Uterus (tissue), 4 donors: ENCODE results near the gene OAT. TPM values are rescaled to one million over a fixed set of nuclear protein-coding genes. Genes with fewer than 3 reads are reported as not detected.

Experiments used
- DNase-seq, 2 donors: peaks; one replicate each; pipeline ENCODE4 v3.0.0-alpha.2; 2019 to 2020
- H3K27ac ChIP-seq, 2 donors: fragments of 200-600 bp; sonication (generic); 1 replicate in 1 of 2; 2 replicates in 1 of 2; pipeline ENCODE4 v1.5.1; 2016 to 2018
- H3K27me3 ChIP-seq, 2 donors: fragments of 200-600 bp; sonication (generic); one replicate each; pipeline ENCODE4 v1.5.1; 2018 to 2019; ENCODE audit warnings: control low read depth in 1 of 2
- H3K36me3 ChIP-seq, 2 donors: fragments of 200-600 bp; sonication (generic); one replicate each; pipeline ENCODE4 v1.5.1; 2019; ENCODE audit warnings: control low read depth in 1 of 2
- H3K4me1 ChIP-seq, 2 donors: fragments of 200-600 bp; sonication (generic); one replicate each; pipeline ENCODE4 v1.5.1; 2018 to 2019; ENCODE audit warnings: control low read depth in 1 of 2
- H3K4me3 ChIP-seq, 2 donors: fragments of 200-600 bp; sonication (generic); 1 replicate in 1 of 2; 2 replicates in 1 of 2; pipeline ENCODE4 v1.5.1; 2018 to 2019; ENCODE audit warnings: mild to moderate bottlenecking in 1 of 2
- H3K9me3 ChIP-seq, 2 donors: fragments of 200-600 bp; sonication (generic); one replicate each; pipeline ENCODE4 v1.5.1; 2019; ENCODE audit warnings: control low read depth in 1 of 2
- POLR2A ChIP-seq, 2 donors: fragments of 450-650 bp; IDR thresholded peaks; one replicate each; pipeline ENCODE4 v1.6.1; 2016; ENCODE audit warnings: antibody characterized with exemption in 2 of 2, mild to moderate bottlenecking in 1 of 2, moderate library complexity in 1 of 2
- intact Hi-C: fragments of 100-400 bp; cut with DNase I; formaldehyde crosslinking; loops from one replicate; pipeline ENCODE4 v1.15.1; 2023; ENCODE audit warnings: low total_unique reads
- total RNA-seq, 4 donors: library from RNA; depleted of rRNA in 3 of 4; stranded (reverse); fragments of >200 nt in 3 of 4; gene quantifications; one replicate each; pipeline versions ENCODE4 v1.1.0 to v1.2.4, GENCODE V29; 2014 to 2023
- TF ChIP-seq, protein P1 (sequence below), 4 experiments: fragments of 200-600 bp in 2 of 4; fragments of 450-650 bp in 2 of 4; sonication (generic) in 2 of 4; IDR thresholded peaks; one replicate each; pipeline ENCODE4 v1.5.1; 2016 to 2019; ENCODE audit warnings: antibody characterized with exemption in 4 of 4, mild to moderate bottlenecking in 2 of 4, moderate library complexity in 1 of 4
- donor health status: DM: yes; HTN: yes; CAD: no.

OAT gene
- total RNA-seq, 4 donors from 2014 or later, result 75.3 to 175 (median 97.6) TPM

DNA sequence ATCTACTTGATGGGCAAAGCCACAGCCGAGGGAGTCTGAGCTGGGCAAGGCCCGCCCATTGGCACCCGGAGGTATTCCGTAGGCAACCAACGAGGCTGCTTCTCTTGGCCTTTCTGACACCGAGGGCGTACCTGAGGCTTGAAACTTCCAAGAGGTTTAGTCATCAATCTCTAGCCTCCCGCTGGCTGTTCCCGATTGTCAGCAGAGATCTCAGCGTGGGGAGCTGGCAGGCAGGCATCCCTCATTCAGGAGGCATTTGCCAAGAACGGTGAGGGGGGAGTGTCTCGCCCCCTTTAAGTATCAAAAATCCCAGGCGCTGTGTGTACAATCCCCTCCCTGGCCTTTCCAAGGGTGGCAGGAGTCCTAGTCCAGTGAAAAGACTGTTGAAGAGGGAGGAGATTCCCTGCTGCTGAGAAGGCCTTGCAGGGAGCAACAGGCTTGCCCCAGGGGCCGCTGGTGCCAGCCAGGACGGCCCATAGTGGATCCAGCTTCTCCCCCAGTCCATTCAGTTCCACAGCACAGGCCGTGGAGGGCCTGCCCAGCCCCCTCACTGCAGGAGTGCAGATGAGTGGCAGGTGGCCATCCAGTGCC lies 39.7 kb downstream of the OAT start:
- Histone ChIP-seq H3K36me3 (no peaks in the 10 kb centered on the region), H3K27ac (no peak overlapping the region), H3K4me1 (no peaks in the 10 kb centered on the region), H3K4me3 (no peak overlapping the region), H3K9me3 (no peaks in the 10 kb centered on the region), H3K27me3 (no peaks in the 10 kb centered on the region)
- no peak for DNase-seq
- intact Hi-C loops, result no loop called here
- no peak for TF ChIP-seq POLR2A (IDR thresholded peaks at IDR 0.05)
- TF ChIP-seq, protein P1, sequence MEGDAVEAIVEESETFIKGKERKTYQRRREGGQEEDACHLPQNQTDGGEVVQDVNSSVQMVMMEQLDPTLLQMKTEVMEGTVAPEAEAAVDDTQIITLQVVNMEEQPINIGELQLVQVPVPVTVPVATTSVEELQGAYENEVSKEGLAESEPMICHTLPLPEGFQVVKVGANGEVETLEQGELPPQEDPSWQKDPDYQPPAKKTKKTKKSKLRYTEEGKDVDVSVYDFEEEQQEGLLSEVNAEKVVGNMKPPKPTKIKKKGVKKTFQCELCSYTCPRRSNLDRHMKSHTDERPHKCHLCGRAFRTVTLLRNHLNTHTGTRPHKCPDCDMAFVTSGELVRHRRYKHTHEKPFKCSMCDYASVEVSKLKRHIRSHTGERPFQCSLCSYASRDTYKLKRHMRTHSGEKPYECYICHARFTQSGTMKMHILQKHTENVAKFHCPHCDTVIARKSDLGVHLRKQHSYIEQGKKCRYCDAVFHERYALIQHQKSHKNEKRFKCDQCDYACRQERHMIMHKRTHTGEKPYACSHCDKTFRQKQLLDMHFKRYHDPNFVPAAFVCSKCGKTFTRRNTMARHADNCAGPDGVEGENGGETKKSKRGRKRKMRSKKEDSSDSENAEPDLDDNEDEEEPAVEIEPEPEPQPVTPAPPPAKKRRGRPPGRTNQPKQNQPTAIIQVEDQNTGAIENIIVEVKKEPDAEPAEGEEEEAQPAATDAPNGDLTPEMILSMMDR (IDR thresholded peaks at IDR 0.05), result no peak

DNA sequence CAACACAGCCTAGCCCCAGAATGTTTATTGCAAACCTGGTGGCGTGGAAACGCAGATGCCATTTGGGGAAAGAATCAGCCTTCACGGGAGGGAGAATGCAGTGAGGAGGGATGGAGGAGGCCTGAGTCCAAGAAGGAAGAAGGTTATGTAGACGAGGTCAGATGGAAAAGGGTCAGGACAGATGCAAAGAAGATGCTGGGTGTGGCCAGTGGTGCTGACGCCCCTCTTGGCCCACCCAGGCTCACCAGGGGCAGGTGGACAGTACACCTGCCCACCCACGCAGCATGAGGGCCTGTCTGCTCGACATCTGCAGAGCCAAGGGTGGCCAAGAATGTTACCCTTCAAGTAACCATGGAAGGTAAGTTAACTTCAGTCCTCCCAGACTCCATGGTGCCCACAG lies 40.5 kb downstream of the OAT start:
- Histone ChIP-seq H3K27me3 (no peaks in the 10 kb centered on the region), H3K4me3 (no peak overlapping the region), H3K4me1 (no peaks in the 10 kb centered on the region), H3K36me3 (no peaks in the 10 kb centered on the region), H3K27ac (no peak overlapping the region), H3K9me3 (no peaks in the 10 kb centered on the region)
- intact Hi-C loops, result no loop called here
- TF ChIP-seq, protein P1 (IDR thresholded peaks at IDR 0.05), result no peak
- no peak for TF ChIP-seq POLR2A (IDR thresholded peaks at IDR 0.05)
- DNase-seq, result no peak

DNA sequence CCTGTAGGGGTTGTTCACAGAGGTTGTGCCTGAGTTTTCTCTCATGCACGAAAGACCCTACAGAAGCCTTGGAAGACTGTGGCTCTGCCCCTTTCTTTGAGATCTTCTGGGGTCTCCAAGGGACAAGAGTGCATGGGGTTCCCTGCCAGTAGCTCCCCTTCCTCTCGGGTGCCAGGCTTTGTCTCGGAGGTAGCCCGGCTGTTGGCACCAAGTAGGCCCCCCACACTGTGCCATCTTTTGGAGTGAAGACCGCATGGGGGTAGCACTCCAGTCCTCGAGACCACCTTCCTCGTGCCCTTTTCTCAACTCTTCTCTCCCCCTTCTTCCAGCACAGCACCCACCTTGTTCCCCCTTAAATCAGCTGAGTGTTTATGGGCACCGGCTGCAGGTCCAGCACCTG lies 41.6 kb downstream of the OAT start:
- no peak for DNase-seq
- no peaks in the 10 kb centered on the region for H3K36me3 ChIP-seq
- no peaks in the 10 kb centered on the region for H3K27me3 ChIP-seq
- H3K4me3 ChIP-seq, result no peak overlapping the region
- TF ChIP-seq, protein P1 (IDR thresholded peaks at IDR 0.05), result no peak
- TF ChIP-seq POLR2A (IDR thresholded peaks at IDR 0.05), result no peak
- no peak overlapping the region for H3K27ac ChIP-seq
- intact Hi-C loops, result no loop called here
- no peaks in the 10 kb centered on the region for H3K4me1 ChIP-seq
- H3K9me3 ChIP-seq, result no peaks in the 10 kb centered on the region

DNA sequence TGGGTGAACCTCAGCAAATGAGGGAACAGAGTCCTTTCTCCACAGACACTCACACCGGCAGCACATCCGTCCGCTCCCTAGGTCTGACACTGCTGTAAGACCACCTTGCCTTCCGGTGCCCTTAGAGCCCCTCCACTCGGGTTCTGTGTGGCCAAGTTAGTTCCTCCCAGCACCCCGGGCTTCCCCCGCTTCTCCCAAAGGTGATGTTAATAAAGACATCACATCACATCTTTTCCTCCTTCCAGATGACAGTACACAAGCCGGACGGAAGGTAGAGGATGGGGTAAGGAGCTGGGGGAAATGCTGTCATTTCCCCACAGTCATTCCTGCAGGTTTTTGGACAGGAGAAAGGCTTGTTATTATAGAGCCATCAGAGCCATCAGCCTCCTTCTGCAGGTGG lies 42.3 kb downstream of the OAT start:
- DNase-seq, result no peak
- no peaks in the 10 kb centered on the region for H3K36me3 ChIP-seq
- no peaks in the 10 kb centered on the region for H3K4me1 ChIP-seq
- H3K27ac ChIP-seq, result no peak overlapping the region
- H3K9me3 ChIP-seq, result no peaks in the 10 kb centered on the region
- intact Hi-C loops, result no loop called here
- no peaks in the 10 kb centered on the region for H3K27me3 ChIP-seq
- no peak overlapping the region for H3K4me3 ChIP-seq
- no peak for TF ChIP-seq POLR2A (IDR thresholded peaks at IDR 0.05)
- TF ChIP-seq, protein P1 (IDR thresholded peaks at IDR 0.05), result no peak

DNA sequence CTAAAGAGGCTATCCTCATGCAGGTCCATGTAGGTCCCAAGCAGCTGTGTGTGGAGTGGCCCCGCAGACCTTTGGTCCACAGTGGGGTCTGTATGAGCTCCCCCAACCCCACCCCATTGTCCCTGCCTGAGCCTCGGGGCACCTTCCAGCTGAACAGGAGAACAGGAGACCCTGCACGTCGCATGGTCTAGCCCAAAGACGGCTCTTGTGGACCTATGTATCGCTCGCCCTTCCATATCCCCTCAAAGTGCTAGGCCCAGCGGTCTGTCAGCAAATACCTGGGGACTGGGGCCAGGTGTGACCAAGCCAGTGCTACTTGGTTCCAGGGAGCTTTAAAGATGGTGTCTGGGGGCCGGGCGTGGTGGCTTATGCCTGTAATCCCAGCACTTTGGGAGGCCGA lies 43.0 kb downstream of the OAT start:
- DNase-seq, result no peak
- no peaks in the 10 kb centered on the region for H3K36me3 ChIP-seq
- no peak overlapping the region for H3K4me3 ChIP-seq
- H3K27me3 ChIP-seq, result no peaks in the 10 kb centered on the region
- no peak overlapping the region for H3K27ac ChIP-seq
- TF ChIP-seq, protein P1 (IDR thresholded peaks at IDR 0.05), result no peak
- TF ChIP-seq POLR2A (IDR thresholded peaks at IDR 0.05), result no peak
- no peaks in the 10 kb centered on the region for H3K9me3 ChIP-seq
- H3K4me1 ChIP-seq, result no peaks in the 10 kb centered on the region
- intact Hi-C loops, result no loop called here
